Measurements from ENCODE around the gene MNDA.

DNA sequence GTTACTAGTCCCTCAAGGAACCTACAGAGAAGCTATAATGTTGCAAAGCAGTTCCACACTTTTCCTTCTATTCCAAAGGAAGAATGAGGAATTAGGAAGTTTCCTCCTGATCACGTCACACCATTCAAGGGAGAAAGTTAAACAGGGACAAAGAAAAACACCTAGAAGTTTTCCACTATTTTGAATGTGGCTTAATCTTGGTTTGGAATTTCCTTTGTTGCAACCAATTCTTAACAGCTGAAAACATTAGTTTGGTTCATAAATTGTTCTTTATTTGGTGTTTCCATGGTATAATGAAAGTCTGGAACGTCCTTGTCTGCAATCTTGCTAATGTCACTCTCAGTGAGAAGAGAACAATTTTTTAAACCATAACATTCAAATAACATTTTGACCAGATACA lies 8.4 kb downstream of the MNDA start:
- TF ChIP-seq, protein P1, sequence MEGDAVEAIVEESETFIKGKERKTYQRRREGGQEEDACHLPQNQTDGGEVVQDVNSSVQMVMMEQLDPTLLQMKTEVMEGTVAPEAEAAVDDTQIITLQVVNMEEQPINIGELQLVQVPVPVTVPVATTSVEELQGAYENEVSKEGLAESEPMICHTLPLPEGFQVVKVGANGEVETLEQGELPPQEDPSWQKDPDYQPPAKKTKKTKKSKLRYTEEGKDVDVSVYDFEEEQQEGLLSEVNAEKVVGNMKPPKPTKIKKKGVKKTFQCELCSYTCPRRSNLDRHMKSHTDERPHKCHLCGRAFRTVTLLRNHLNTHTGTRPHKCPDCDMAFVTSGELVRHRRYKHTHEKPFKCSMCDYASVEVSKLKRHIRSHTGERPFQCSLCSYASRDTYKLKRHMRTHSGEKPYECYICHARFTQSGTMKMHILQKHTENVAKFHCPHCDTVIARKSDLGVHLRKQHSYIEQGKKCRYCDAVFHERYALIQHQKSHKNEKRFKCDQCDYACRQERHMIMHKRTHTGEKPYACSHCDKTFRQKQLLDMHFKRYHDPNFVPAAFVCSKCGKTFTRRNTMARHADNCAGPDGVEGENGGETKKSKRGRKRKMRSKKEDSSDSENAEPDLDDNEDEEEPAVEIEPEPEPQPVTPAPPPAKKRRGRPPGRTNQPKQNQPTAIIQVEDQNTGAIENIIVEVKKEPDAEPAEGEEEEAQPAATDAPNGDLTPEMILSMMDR (IDR thresholded peaks at IDR 0.05): no peak
- no peak for TF ChIP-seq POLR2A (IDR thresholded peaks at IDR 0.05)

All from heart left ventricle (tissue), 13 donors.